Left lung (tissue), 10 donors: Measurements from ENCODE around the gene ZCCHC7. TPM values are rescaled to one million over a fixed set of nuclear protein-coding genes. Genes with fewer than 3 reads are reported as not detected.

Source experiments
- ATAC-seq: fragments of 200-7000 bp; cut with Tn5 transposase; one replicate; pipeline ENCODE4 v1.9.1; 2020; ENCODE audit warnings: moderate library complexity
- DNase-seq, 4 donors: peaks; one replicate each; pipeline ENCODE4 v3.0.0-alpha.2; 2013 to 2020
- H3K27ac ChIP-seq, 2 donors: fragments of 200-600 bp; sonication (generic) in 1 of 2; one replicate each; pipeline versions ENCODE4 v1.5.0 to v1.8.0; 2020 to 2021
- H3K27me3 ChIP-seq, 2 donors: fragments of 200-600 bp; sonication (generic) in 1 of 2; one replicate each; pipeline versions ENCODE4 v1.5.0 to v1.8.0; 2020 to 2021
- H3K36me3 ChIP-seq, 2 donors: fragments of 200-600 bp; sonication (generic) in 1 of 2; one replicate each; pipeline versions ENCODE4 v1.5.0 to v1.8.0; 2020 to 2021
- H3K4me1 ChIP-seq, 2 donors: fragments of 200-600 bp; one replicate each; pipeline ENCODE4 v1.8.0; 2021
- H3K4me3 ChIP-seq, 2 donors: fragments of 200-600 bp; sonication (generic) in 1 of 2; one replicate each; pipeline versions ENCODE4 v1.5.0 to v1.8.0; 2020 to 2021; ENCODE audit warnings: mild to moderate bottlenecking in 1 of 2
- H3K9me3 ChIP-seq, 2 donors: fragments of 200-600 bp; sonication (generic) in 1 of 2; one replicate each; pipeline versions ENCODE4 v1.5.0 to v1.8.0; 2020 to 2021
- intact Hi-C, 2 donors: fragments of 100-400 bp; cut with DNase I; formaldehyde crosslinking; loops; one replicate each; pipeline versions ENCODE4 v1.11.2 to v1.14.2; 2022
- polyA plus RNA-seq, 6 donors: library from polyadenylated mRNA; unstranded; fragments of 120-200 nt; gene quantifications; one replicate each; pipeline ENCODE4 v1.2.1, GENCODE V29; 2013; ENCODE audit not compliant: insufficient read length in 6 of 6
- total RNA-seq, 2 donors: library from RNA; stranded (reverse); fragmentation: NEBNext Ultra II Directional; extraction: Animal tissue kit (Norgen Biotek cat#: 25700); gene quantifications; one replicate each; pipeline ENCODE4 v1.2.1, GENCODE V29; 2021
- TF ChIP-seq, protein P1 (sequence below), 2 donors: fragments of 200-600 bp; sonication (generic) in 1 of 2; IDR thresholded peaks; one replicate each; pipeline versions ENCODE4 v1.5.0 to v1.8.0; 2021; ENCODE audit warnings: antibody characterized with exemption in 2 of 2
- donor health status: DM: no; HTN: yes; CAD: no.
- donor health status: DM: no; HTN: no; CAD: no.

The ZCCHC7 gene
- total and polyA plus RNA-seq, 8 donors, result 16.0 to 26.0 (median 22.6) TPM

DNA sequence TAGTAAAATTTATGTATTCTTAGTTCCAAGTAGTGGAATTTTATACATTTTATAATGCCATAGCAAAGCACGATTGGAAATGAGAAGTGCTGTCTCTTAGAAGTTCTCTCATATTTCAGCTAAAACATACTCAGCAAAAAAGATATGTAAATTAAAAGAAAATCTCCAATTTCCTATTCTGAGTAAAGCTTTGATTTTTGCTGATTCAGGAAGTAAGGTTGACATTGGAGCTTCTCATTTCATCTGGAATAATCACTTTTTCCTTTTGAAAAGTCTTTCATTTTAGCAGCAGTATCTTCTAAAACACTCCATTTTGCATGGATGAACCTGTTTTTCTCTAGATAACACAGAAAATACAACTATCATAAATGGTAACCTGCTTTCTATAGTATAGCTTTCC lies 121.0 kb downstream of the ZCCHC7 start:
- no peak for DNase-seq

DNA sequence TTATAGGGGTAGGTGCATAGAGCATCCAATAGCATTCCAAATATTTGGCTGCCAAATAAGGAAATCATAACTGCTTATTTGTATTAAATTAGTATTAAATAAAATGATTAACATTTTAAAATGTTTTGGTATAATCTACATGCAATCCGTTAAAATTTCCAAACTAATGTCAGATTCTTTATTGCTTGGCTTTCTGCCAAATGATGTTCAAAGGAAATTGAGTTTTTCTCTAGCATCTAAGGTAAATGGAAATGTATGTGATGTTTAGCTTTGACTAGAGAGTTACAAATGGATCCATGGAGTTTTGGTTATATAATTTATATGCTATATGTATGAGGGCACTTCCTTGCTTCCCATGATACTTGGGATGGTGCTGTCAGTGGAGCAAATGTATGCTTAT lies 121.7 kb downstream of the ZCCHC7 start:
- TF ChIP-seq, protein P1, sequence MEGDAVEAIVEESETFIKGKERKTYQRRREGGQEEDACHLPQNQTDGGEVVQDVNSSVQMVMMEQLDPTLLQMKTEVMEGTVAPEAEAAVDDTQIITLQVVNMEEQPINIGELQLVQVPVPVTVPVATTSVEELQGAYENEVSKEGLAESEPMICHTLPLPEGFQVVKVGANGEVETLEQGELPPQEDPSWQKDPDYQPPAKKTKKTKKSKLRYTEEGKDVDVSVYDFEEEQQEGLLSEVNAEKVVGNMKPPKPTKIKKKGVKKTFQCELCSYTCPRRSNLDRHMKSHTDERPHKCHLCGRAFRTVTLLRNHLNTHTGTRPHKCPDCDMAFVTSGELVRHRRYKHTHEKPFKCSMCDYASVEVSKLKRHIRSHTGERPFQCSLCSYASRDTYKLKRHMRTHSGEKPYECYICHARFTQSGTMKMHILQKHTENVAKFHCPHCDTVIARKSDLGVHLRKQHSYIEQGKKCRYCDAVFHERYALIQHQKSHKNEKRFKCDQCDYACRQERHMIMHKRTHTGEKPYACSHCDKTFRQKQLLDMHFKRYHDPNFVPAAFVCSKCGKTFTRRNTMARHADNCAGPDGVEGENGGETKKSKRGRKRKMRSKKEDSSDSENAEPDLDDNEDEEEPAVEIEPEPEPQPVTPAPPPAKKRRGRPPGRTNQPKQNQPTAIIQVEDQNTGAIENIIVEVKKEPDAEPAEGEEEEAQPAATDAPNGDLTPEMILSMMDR (IDR thresholded peaks at IDR 0.05), result no peak
- Histone ChIP-seq H3K4me3 (no peak overlapping the region), H3K27ac (no peak overlapping the region), H3K4me1 (no peaks in the 10 kb centered on the region), H3K36me3 (no peaks in the 10 kb centered on the region), H3K27me3 (no peaks in the 10 kb centered on the region), H3K9me3 (no peaks in the 10 kb centered on the region)
- no peak for ATAC-seq
- intact Hi-C loops, result no loop called here
- no peak for DNase-seq

More for the DNA sequence above, 121.0 kb downstream of the ZCCHC7 start:
- Histone ChIP-seq H3K27ac (no peak overlapping the region), H3K4me3 (no peak overlapping the region), H3K4me1 (no peaks in the 10 kb centered on the region), H3K36me3 (no peaks in the 10 kb centered on the region), H3K27me3 (no peaks in the 10 kb centered on the region), H3K9me3 (no peaks in the 10 kb centered on the region)
- TF ChIP-seq, protein P1 (IDR thresholded peaks at IDR 0.05), result no peak
- intact Hi-C loops, result no loop called here
- ATAC-seq, result no peak

DNA sequence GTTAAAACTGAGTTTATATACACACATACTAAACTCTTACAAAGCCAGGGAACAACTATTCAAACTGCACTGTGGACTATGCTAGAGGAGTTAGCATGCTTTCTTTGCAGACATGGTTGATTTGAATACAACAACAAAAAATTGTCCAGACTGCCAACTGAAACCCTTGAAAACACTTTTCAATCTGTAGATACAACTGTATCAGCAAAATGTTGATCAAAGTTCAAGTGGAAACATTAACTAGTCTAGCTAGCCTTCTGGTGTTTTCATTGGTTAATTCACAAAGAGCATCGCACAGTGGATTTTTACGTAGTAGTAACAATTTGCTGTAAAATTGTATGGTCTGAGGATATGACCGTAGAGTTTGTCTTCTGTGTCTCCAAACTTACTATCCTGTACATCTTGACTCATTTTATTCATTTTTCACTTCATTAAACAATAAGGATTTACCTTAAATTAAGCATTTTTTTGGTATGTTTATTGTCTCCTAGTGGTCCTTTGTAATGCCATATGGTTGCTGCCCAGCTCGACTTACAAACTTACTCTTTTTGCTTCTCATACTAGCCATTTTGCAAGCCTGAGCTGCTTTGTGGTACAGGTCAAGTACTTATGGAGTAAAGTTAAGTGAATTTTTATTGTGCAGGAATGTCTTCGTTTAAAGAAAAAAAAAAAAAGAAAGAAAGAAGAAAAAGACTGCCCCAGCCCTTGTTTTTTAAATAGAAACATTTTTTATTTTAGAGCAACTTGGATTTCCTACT lies 123.4 kb downstream of the ZCCHC7 start:
- no peak for ATAC-seq

GRCh38 chr9:37246826-37247225 lies 126.5 kb downstream of the ZCCHC7 start:
- H3K9me3 ChIP-seq, result no peaks in the 10 kb centered on the region
- intact Hi-C loops, result no loop called here
- DNase-seq (no peak), ATAC-seq (no peak)
- TF ChIP-seq, protein P1 (IDR thresholded peaks at IDR 0.05), result no peak
- H3K4me1 ChIP-seq, result no peaks in the 10 kb centered on the region
- H3K4me3 ChIP-seq, result no peak overlapping the region
- peaks cover 0 to 4% of the 10 kb centered on the region in 2 donors for H3K36me3 ChIP-seq
- no peak overlapping the region for H3K27ac ChIP-seq
- H3K27me3 ChIP-seq, result no peaks in the 10 kb centered on the region

More for the DNA sequence above, 123.4 kb downstream of the ZCCHC7 start:
- DNase-seq, result no peak
- TF ChIP-seq, protein P1 (IDR thresholded peaks at IDR 0.05), result no peak
- Histone ChIP-seq H3K27me3 (no peaks in the 10 kb centered on the region), H3K27ac (no peak overlapping the region), H3K4me1 (no peaks in the 10 kb centered on the region), H3K4me3 (no peak overlapping the region), H3K9me3 (no peaks in the 10 kb centered on the region), H3K36me3 (no peaks in the 10 kb centered on the region)
- intact Hi-C loops, result no loop called here

DNA sequence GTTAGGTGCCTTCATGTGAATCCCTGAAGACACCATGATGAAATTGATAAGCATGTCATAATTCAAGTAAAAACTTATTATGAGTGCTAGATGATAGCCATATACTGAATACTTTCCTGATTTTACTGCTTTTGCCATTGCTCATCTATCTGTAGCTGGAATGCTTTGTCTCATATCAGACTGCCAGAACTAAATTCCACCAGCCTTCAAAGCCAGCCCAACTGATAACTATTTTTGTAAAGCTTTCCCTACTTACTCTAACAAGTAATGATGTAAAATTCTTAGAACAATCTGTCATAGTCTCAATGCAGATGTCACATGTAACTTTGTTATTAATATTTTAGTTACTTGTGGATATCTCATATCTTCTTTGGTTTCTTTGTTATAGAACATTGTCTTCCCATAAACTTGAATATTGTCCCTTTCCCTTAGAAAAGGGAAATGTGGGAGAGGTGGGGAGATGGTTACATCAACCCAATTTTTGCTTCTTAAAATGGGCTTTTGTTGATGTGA lies 128.3 kb downstream of the ZCCHC7 start:
- Histone ChIP-seq H3K4me3 (no peak overlapping the region), H3K4me1 (no peaks in the 10 kb centered on the region), H3K27ac (no peak overlapping the region), H3K36me3 (peaks cover 0 to 4% of the 10 kb centered on the region in 2 donors), H3K27me3 (no peaks in the 10 kb centered on the region), H3K9me3 (no peaks in the 10 kb centered on the region)
- intact Hi-C loops, result no loop called here
- no peak for DNase-seq
- TF ChIP-seq, protein P1 (IDR thresholded peaks at IDR 0.05), result no peak
- no peak for ATAC-seq
